Measurements from ENCODE around the gene TNRC6B.

TNRC6B gene

GRCh38 chr22:40250608-40251007, 72.9 kb downstream of the TNRC6B start:
- peak overlapping the region; percentile 67 for H3K27ac Mint-ChIP-seq
- DNase-seq (ENCODE audit: low spot score in 2 of 2) = no peak
- H3K36me3 Mint-ChIP-seq = peaks cover 27% of the 10 kb centered on the region
- no peak for ATAC-seq (ENCODE audit: low read depth)
- no peaks in the 10 kb centered on the region for H3K27me3 Mint-ChIP-seq
- H3K4me3 Mint-ChIP-seq = no peak overlapping the region
- peaks cover 17% of the 10 kb centered on the region for H3K4me1 Mint-ChIP-seq
- no peaks in the 10 kb centered on the region for H3K9me3 Mint-ChIP-seq

DNA sequence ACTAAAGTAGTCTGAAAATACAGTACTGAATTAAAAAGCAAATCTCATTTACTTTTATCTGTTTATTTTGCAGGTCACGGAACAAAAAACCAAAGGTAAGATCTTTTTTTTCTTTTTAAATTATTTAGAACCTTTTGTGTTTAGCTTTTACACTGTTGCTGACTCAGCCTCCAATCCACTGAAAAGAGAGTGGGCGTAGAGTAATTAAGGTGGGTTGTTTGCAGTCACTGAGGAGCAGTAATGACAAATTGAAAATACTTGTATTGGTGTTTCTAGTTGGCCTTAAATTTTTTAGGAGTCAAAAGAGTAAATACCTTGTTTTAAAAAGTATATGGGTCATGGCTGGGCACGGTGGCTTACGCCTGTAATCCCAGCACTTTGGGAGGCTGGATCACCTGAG, 73.4 kb downstream of the TNRC6B start:
- H3K4me1 Mint-ChIP-seq = peaks cover 19% of the 10 kb centered on the region
- H3K4me3 Mint-ChIP-seq = no peak overlapping the region
- ATAC-seq (ENCODE audit: low read depth) (no peak), DNase-seq (ENCODE audit: low spot score in 2 of 2) (no peak)
- H3K36me3 Mint-ChIP-seq = peaks cover 25% of the 10 kb centered on the region
- H3K27ac Mint-ChIP-seq = peak overlapping the region; percentile 67
- no peaks in the 10 kb centered on the region for H3K27me3 Mint-ChIP-seq
- no peaks in the 10 kb centered on the region for H3K9me3 Mint-ChIP-seq

- DNase-seq (ENCODE audit: low spot score in 2 of 2) (no peak), ATAC-seq (ENCODE audit: low read depth) (no peak)
- Mint-ChIP-seq H3K9me3 (no peaks in the 10 kb centered on the region), H3K4me1 (peaks cover 25% of the 10 kb centered on the region), H3K27me3 (no peaks in the 10 kb centered on the region), H3K36me3 (peaks cover 28% of the 10 kb centered on the region), H3K27ac (peak overlapping the region; percentile 86), H3K4me3 (no peak overlapping the region)
Measured at GRCh38 chr22:40252146-40252545, 74.4 kb downstream of the TNRC6B start.

- H3K4me3 Mint-ChIP-seq = no peak overlapping the region
- H3K4me1 Mint-ChIP-seq = peaks cover 27% of the 10 kb centered on the region
- no peaks in the 10 kb centered on the region for H3K27me3 Mint-ChIP-seq
- DNase-seq (ENCODE audit: low spot score in 2 of 2) (no peak), ATAC-seq (ENCODE audit: low read depth) (no peak)
- no peaks in the 10 kb centered on the region for H3K9me3 Mint-ChIP-seq
- H3K27ac Mint-ChIP-seq = no peak overlapping the region
- peaks cover 34% of the 10 kb centered on the region for H3K36me3 Mint-ChIP-seq
Measured at GRCh38 chr22:40256516-40256915, 78.8 kb downstream of the TNRC6B start.

DNA sequence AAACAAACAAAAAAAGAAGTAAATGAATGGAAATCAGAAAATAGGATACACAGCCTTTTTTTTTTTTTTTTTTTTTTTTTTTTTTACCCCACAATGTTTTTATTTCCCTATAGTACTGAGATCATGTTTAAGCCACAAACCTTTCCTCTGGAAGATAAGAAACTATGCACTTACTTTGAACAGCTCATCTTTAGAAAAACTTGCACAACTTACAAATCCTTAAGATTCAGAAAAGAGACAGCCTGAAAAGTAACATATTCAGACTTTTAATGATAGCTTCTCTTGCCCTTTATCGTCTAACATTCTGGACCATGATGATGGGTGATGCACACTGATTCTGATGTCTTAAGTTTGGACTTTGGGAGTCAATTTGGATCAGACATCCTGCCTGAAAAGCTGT, 80.3 kb downstream of the TNRC6B start:
- H3K36me3 Mint-ChIP-seq = peaks cover 34% of the 10 kb centered on the region

GRCh38 chr22:40258501-40258915, 80.8 kb downstream of the TNRC6B start:
- no peak overlapping the region for H3K27ac Mint-ChIP-seq
- H3K4me1 Mint-ChIP-seq = peaks cover 22% of the 10 kb centered on the region
- DNase-seq (ENCODE audit: low spot score in 2 of 2) (no peak), ATAC-seq (ENCODE audit: low read depth) (no peak)
- peaks cover 32% of the 10 kb centered on the region for H3K36me3 Mint-ChIP-seq
- no peaks in the 10 kb centered on the region for H3K9me3 Mint-ChIP-seq
- no peaks in the 10 kb centered on the region for H3K27me3 Mint-ChIP-seq
- no peak overlapping the region for H3K4me3 Mint-ChIP-seq

More for the DNA sequence above, 80.3 kb downstream of the TNRC6B start:
- ATAC-seq (ENCODE audit: low read depth) (no peak), DNase-seq (ENCODE audit: low spot score in 2 of 2) (no peak)
- H3K9me3 Mint-ChIP-seq = no peaks in the 10 kb centered on the region
- no peaks in the 10 kb centered on the region for H3K27me3 Mint-ChIP-seq
- H3K27ac Mint-ChIP-seq = no peak overlapping the region
- peaks cover 22% of the 10 kb centered on the region for H3K4me1 Mint-ChIP-seq
- H3K4me3 Mint-ChIP-seq = no peak overlapping the region

- no peak for DNase-seq (ENCODE audit: low spot score in 2 of 2)
- H3K9me3 Mint-ChIP-seq = no peaks in the 10 kb centered on the region
- H3K4me3 Mint-ChIP-seq = no peak overlapping the region
- no peak overlapping the region for H3K27ac Mint-ChIP-seq
- H3K36me3 Mint-ChIP-seq = peaks cover 42% of the 10 kb centered on the region
- peaks cover 31% of the 10 kb centered on the region for H3K4me1 Mint-ChIP-seq
- no peak for ATAC-seq (ENCODE audit: low read depth)
- no peaks in the 10 kb centered on the region for H3K27me3 Mint-ChIP-seq
Measured at GRCh38 chr22:40261783-40262182, 84.1 kb downstream of the TNRC6B start.

- no peak for DNase-seq (ENCODE audit: low spot score in 2 of 2)
- Mint-ChIP-seq H3K27ac (peak overlapping the region; percentile 73), H3K27me3 (no peaks in the 10 kb centered on the region), H3K36me3 (peaks cover 41% of the 10 kb centered on the region), H3K9me3 (no peaks in the 10 kb centered on the region), H3K4me3 (no peak overlapping the region), H3K4me1 (peaks cover 26% of the 10 kb centered on the region)
- no peak for ATAC-seq (ENCODE audit: low read depth)
Measured at GRCh38 chr22:40263191-40263590, 85.5 kb downstream of the TNRC6B start.

- Mint-ChIP-seq H3K4me3 (no peak overlapping the region), H3K27me3 (no peaks in the 10 kb centered on the region), H3K9me3 (no peaks in the 10 kb centered on the region), H3K27ac (peak overlapping the region; percentile 73), H3K4me1 (peaks cover 22% of the 10 kb centered on the region), H3K36me3 (peaks cover 36% of the 10 kb centered on the region)
- no peak for DNase-seq (ENCODE audit: low spot score in 2 of 2)
- ATAC-seq (ENCODE audit: low read depth) = no peak
Measured at GRCh38 chr22:40265783-40266182, 88.1 kb downstream of the TNRC6B start.

DNA sequence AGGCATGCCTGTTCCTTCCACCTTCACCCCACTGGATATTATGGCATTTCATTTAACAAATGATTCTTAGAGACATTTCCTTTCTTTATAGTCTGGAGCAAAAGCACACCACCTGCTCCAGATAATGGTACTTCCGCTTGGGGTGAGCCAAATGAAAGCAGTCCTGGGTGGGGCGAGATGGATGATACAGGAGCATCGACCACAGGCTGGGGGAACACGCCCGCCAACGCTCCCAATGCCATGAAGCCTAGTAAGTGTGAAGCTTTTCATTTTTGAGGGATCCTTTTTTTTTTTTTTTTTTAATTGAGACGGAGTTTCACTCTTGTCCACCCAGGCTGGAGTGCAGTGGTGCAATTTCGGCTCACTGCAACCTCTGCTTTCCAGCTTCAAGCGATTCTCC, 92.3 kb downstream of the TNRC6B start:
- H3K4me1 Mint-ChIP-seq = peaks cover 10% of the 10 kb centered on the region
- H3K9me3 Mint-ChIP-seq = no peaks in the 10 kb centered on the region

DNA sequence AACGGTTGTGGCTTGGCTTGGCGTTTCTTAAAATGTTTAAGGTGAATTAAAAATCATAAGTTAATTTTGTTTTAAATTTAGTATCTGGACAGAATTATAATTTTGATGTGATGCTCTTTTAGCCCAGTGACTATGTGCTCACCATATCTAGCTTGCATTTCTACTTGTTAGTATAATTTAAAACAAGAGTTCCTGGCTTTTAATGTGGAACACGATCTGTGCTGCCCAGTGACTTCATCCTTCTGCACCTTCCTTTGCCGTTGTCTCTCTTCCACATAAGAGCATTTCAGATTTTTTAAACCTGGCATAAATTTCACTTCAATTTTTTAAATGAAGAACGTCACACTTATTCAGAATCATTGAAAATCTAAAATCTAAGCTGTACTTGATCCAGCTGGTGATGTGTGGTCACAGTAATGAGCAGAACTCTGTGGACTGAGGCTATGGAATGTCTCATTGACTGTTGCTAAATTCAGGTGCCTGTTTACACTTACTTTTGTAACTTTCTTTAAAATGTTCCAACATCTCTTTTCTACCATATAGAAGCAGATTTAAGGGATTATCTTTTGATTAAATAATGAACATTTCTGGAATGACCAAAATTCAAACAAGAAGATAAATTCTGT, 93.1 kb downstream of the TNRC6B start:
- DNase-seq (ENCODE audit: low spot score in 2 of 2) = no peak

More for the DNA sequence above, 92.3 kb downstream of the TNRC6B start:
- no peak for ATAC-seq (ENCODE audit: low read depth)
- no peak for DNase-seq (ENCODE audit: low spot score in 2 of 2)
- Mint-ChIP-seq H3K4me3 (no peak overlapping the region), H3K27me3 (no peaks in the 10 kb centered on the region), H3K36me3 (peaks cover 18% of the 10 kb centered on the region), H3K27ac (no peak overlapping the region)

DNA sequence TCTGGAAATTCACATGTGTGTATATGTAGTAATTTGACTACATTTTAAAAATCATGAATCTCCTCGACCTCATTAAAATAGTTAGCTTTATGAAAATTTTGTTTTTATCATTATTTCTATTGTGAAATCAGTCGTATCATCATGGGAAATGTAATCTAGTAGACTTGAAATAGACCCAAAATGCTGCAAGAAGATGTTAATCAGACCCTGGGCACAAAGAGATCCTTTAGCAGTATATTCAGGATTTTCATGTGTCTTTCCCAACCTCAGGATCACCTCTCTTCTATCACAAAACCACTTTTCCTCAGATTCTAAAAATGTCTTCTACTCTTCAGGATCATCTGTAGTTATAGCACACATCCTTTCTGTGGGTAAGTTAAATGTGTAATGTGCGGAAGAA, 93.7 kb downstream of the TNRC6B start:
- peaks cover 9% of the 10 kb centered on the region for H3K36me3 Mint-ChIP-seq

More for the DNA sequence above, 93.1 kb downstream of the TNRC6B start:
- Mint-ChIP-seq H3K27me3 (no peaks in the 10 kb centered on the region), H3K36me3 (peaks cover 12% of the 10 kb centered on the region), H3K27ac (no peak overlapping the region), H3K4me3 (no peak overlapping the region), H3K9me3 (no peaks in the 10 kb centered on the region), H3K4me1 (peaks cover 3% of the 10 kb centered on the region)
- no peak for ATAC-seq (ENCODE audit: low read depth)

GRCh38 chr22:40273319-40273718, 95.6 kb downstream of the TNRC6B start:
- ATAC-seq (ENCODE audit: low read depth) = no peak
- Mint-ChIP-seq H3K4me3 (no peak overlapping the region), H3K27ac (no peak overlapping the region), H3K36me3 (peaks cover 11% of the 10 kb centered on the region), H3K27me3 (no peaks in the 10 kb centered on the region), H3K4me1 (peaks cover 5% of the 10 kb centered on the region), H3K9me3 (no peaks in the 10 kb centered on the region)
- no peak for DNase-seq (ENCODE audit: low spot score in 2 of 2)

More for the DNA sequence above, 93.7 kb downstream of the TNRC6B start:
- DNase-seq (ENCODE audit: low spot score in 2 of 2) = no peak
- no peaks in the 10 kb centered on the region for H3K9me3 Mint-ChIP-seq
- no peak overlapping the region for H3K27ac Mint-ChIP-seq
- peaks cover 3% of the 10 kb centered on the region for H3K4me1 Mint-ChIP-seq
- H3K4me3 Mint-ChIP-seq = no peak overlapping the region
- no peak for ATAC-seq (ENCODE audit: low read depth)
- no peaks in the 10 kb centered on the region for H3K27me3 Mint-ChIP-seq

GRCh38 chr22:40276996-40277823, 99.5 kb downstream of the TNRC6B start:
- H3K27ac Mint-ChIP-seq = no peak overlapping the region
- no peaks in the 10 kb centered on the region for H3K9me3 Mint-ChIP-seq
- H3K27me3 Mint-ChIP-seq = no peaks in the 10 kb centered on the region
- no peak for DNase-seq (ENCODE audit: low spot score in 2 of 2)
- peaks cover 5% of the 10 kb centered on the region for H3K4me1 Mint-ChIP-seq
- H3K36me3 Mint-ChIP-seq = peaks cover 9% of the 10 kb centered on the region
- no peak for ATAC-seq (ENCODE audit: low read depth)
- H3K4me3 Mint-ChIP-seq = no peak overlapping the region
